H1 (cell line): ENCODE measurements around the gene CNGB1. TPM values are rescaled to one million over a fixed set of nuclear protein-coding genes. Genes with fewer than 3 reads are reported as not detected.
A peak's percentile ranks its signal among the peaks of the same experiment; 100 is the strongest.

ENCODE experiments used
- CTCF ChIA-PET: fragments of 300-600 bp; sonication (Branson Sonifier 250); formaldehyde crosslinking; loops from one replicate; lab custom pipeline; 2021; ENCODE audit not compliant: partially characterized antibody; lab: Charles Lee
- POLR2A ChIA-PET: fragments of 300-600 bp; sonication (Branson Sonifier 250); formaldehyde crosslinking; loops from one replicate; lab custom pipeline; 2021; ENCODE audit warnings: inconsistent platforms; ENCODE audit not compliant: partially characterized antibody; lab: Charles Lee
- DNase-seq, 2 experiments: peaks; one replicate each; pipeline versions ENCODE4 v3.0.0 to v3.0.0-alpha.2; 2010 to 2022; ENCODE audit warnings: low spot score in 2 of 2, low read depth in 1 of 2, mixed read lengths in 1 of 2
- FAIRE-seq: peaks from 2 replicates; lab custom pipeline; 2011; peaks lifted over from hg19 to GRCh38; lab: Jason Lieb, UNC
- H2AFZ ChIP-seq: 2 replicates; pipeline ENCODE4 v1.8.1; 2012; ENCODE audit warnings: low read length, inconsistent platforms
- H2AK5ac ChIP-seq: 2 replicates; pipeline ENCODE4 v1.6.1; 2013; ENCODE audit warnings: low read depth, low read length
- H2BK120ac ChIP-seq: replicated peaks from 2 replicates; pipeline ENCODE3; 2013; ENCODE audit warnings: low read depth, low read length, inconsistent platforms
- H2BK12ac ChIP-seq: 2 replicates; pipeline ENCODE4 v1.6.1; 2013; ENCODE audit warnings: low read depth, low read length
- H2BK15ac ChIP-seq: 2 replicates; pipeline ENCODE4 v1.6.1; 2013; ENCODE audit warnings: low read length
- H2BK20ac ChIP-seq: 2 replicates; pipeline ENCODE4 v1.6.1; 2013; ENCODE audit warnings: low read length
- H2BK5ac ChIP-seq: 2 replicates; pipeline ENCODE4 v1.6.1; 2013; ENCODE audit warnings: low read depth, low read length
- H3K14ac ChIP-seq: 2 replicates; pipeline ENCODE4 v1.6.1; 2013; ENCODE audit warnings: inconsistent platforms; ENCODE audit not compliant: insufficient read length
- H3K18ac ChIP-seq: 2 replicates; pipeline ENCODE4 v1.6.1; 2013; ENCODE audit warnings: low read length; ENCODE audit errors: extremely low read depth
- H3K23ac ChIP-seq: 2 replicates; pipeline ENCODE4 v1.6.1; 2013; ENCODE audit warnings: inconsistent platforms; ENCODE audit not compliant: insufficient read length
- H3K23me2 ChIP-seq: 2 replicates; pipeline ENCODE4 v1.6.1; 2013; ENCODE audit warnings: low read depth, low read length
- H3K27ac ChIP-seq: 2 replicates; pipeline ENCODE4 v1.6.1; 2011; ENCODE audit warnings: low read depth, low read length, inconsistent platforms
- H3K27me3 ChIP-seq, 4 experiments: replicated peaks in 1 of 4; 1 replicate in 1 of 4; 2 replicates in 3 of 4; pipeline versions ENCODE4 v1.6.1 to v1.8.1; 2011 to 2013; ENCODE audit warnings: low read length in 3 of 4, mild to moderate bottlenecking in 3 of 4, inconsistent platforms in 2 of 4, mixed read lengths in 2 of 4, moderate library complexity in 1 of 4; ENCODE audit not compliant: control insufficient read depth in 3 of 4, insufficient read depth in 3 of 4; ENCODE audit errors: extremely low read depth in 1 of 4
- H3K36me3 ChIP-seq, 4 experiments: 2 replicates each; pipeline versions ENCODE4 v1.6.1 to v1.8.1; 2011 to 2013; ENCODE audit warnings: mild to moderate bottlenecking in 4 of 4, low read length in 3 of 4, moderate library complexity in 2 of 4, control low read depth in 1 of 4, inconsistent platforms in 1 of 4; ENCODE audit not compliant: insufficient read depth in 4 of 4, control insufficient read depth in 2 of 4
- H3K4ac ChIP-seq: replicated peaks from 2 replicates; pipeline ENCODE3; 2013; ENCODE audit warnings: low read length, low read depth, mixed read lengths, inconsistent platforms; ENCODE audit not compliant: insufficient read length
- H3K4me1 ChIP-seq, 4 experiments: replicated peaks in 1 of 4; 1 replicate in 1 of 4; 2 replicates in 3 of 4; pipeline versions ENCODE4 v1.6.1 to v1.8.1; 2011 to 2013; ENCODE audit warnings: low read length in 3 of 4, inconsistent platforms in 2 of 4, mixed read lengths in 1 of 4; ENCODE audit not compliant: insufficient read depth in 4 of 4, control insufficient read depth in 3 of 4
- H3K4me2 ChIP-seq, 2 experiments: 2 replicates each; pipeline versions ENCODE4 v1.6.1 to v1.8.1; 2011 to 2013; ENCODE audit warnings: low read depth in 2 of 2, low read length in 2 of 2, control low read depth in 1 of 2, inconsistent platforms in 1 of 2, mild to moderate bottlenecking in 1 of 2; ENCODE audit not compliant: insufficient read depth in 1 of 2
- H3K4me3 ChIP-seq, 4 experiments: fragments of 200-600, 300-600 bp in 1 of 4; sonication (generic), shearing (Covaris generic), sonication (Bioruptor Twin) in 1 of 4; 2 replicates each; pipeline versions ENCODE4 v1.5.1 to v1.8.1; 2011 to 2016; ENCODE audit warnings: low read length in 4 of 4, low read depth in 3 of 4, control low read depth in 2 of 4, inconsistent platforms in 2 of 4, mild to moderate bottlenecking in 2 of 4, mixed read lengths in 1 of 4, moderate library complexity in 1 of 4; ENCODE audit not compliant: insufficient read depth in 2 of 4; ENCODE audit errors: extremely low read depth in 1 of 4
- H3K56ac ChIP-seq: replicated peaks from 2 replicates; pipeline ENCODE3; 2013; ENCODE audit warnings: low read depth, mild to moderate bottlenecking, mixed read lengths, low read length, inconsistent platforms; ENCODE audit not compliant: insufficient read length
- H3K79me1 ChIP-seq: 2 replicates; pipeline ENCODE4 v1.6.1; 2013; ENCODE audit warnings: low read depth, low read length, control low read depth
- H3K79me2 ChIP-seq, 2 experiments: 2 replicates each; pipeline versions ENCODE4 v1.6.1 to v1.8.1; 2012 to 2013; ENCODE audit warnings: low read length in 2 of 2, mild to moderate bottlenecking in 2 of 2, inconsistent platforms in 1 of 2; ENCODE audit not compliant: insufficient read depth in 2 of 2, control insufficient read depth in 1 of 2
- H3K9ac ChIP-seq, 4 experiments: replicated peaks in 1 of 4; 1 replicate in 1 of 4; 2 replicates in 3 of 4; pipeline versions ENCODE4 v1.6.1 to v1.8.1; 2011 to 2013; ENCODE audit warnings: low read depth in 3 of 4, low read length in 3 of 4, control low read depth in 2 of 4, mild to moderate bottlenecking in 2 of 4, moderate library complexity in 2 of 4, inconsistent platforms in 1 of 4; ENCODE audit errors: extremely low read depth in 1 of 4
- H3K9me3 ChIP-seq, 2 experiments: 2 replicates each; pipeline versions ENCODE4 v1.6.1 to v1.8.1; 2012 to 2013; ENCODE audit warnings: mild to moderate bottlenecking in 2 of 2, moderate library complexity in 2 of 2, control low read depth in 1 of 2, inconsistent platforms in 1 of 2, low read depth in 1 of 2, low read length in 1 of 2, mixed read lengths in 1 of 2; ENCODE audit not compliant: insufficient read depth in 2 of 2
- H4K20me1 ChIP-seq, 2 experiments: replicated peaks in 1 of 2; 2 replicates each; pipeline versions ENCODE3 to v1.8.1; 2011 to 2013; ENCODE audit warnings: inconsistent platforms in 2 of 2, low read length in 2 of 2, mild to moderate bottlenecking in 1 of 2; ENCODE audit not compliant: insufficient read depth in 2 of 2, control insufficient read depth in 1 of 2
- H4K5ac ChIP-seq: 2 replicates; pipeline ENCODE4 v1.6.1; 2013; ENCODE audit warnings: low read length, low read depth, mixed read lengths, inconsistent platforms; ENCODE audit not compliant: insufficient read length
- H4K8ac ChIP-seq: 2 replicates; pipeline ENCODE4 v1.8.0; 2013; ENCODE audit warnings: mild to moderate bottlenecking, moderate library complexity, low read length, inconsistent platforms; ENCODE audit not compliant: insufficient read depth; ENCODE audit errors: extremely low read depth
- H4K91ac ChIP-seq: replicated peaks from 2 replicates; pipeline ENCODE3; 2013; ENCODE audit warnings: low read length, mixed read lengths, inconsistent platforms; ENCODE audit not compliant: insufficient read length
- CHD2 ChIP-seq: IDR thresholded peaks from 2 replicates; pipeline ENCODE4 v1.6.1; 2012; ENCODE audit warnings: low read length, improper control_type of control experiment
- EZH2 ChIP-seq: fragments of 200-600 bp; sonication (generic); IDR thresholded peaks from 2 replicates; pipeline ENCODE4 v1.7.1; 2012; ENCODE audit warnings: low read depth, mild to moderate bottlenecking, moderate library complexity, low read length, inconsistent platforms; ENCODE audit not compliant: severe bottlenecking
- JUND ChIP-seq: IDR thresholded peaks from 2 replicates; pipeline ENCODE4 v1.6.1; 2011; ENCODE audit warnings: mild to moderate bottlenecking, improper control_type of control experiment, low read length
- KDM1A ChIP-seq: fragments of 200-600, 300-600 bp; sonication (generic); IDR thresholded peaks from 2 replicates; pipeline ENCODE4 v1.7.1; 2016; ENCODE audit warnings: mild to moderate bottlenecking, low read length, borderline replicate concordance
- KDM5A ChIP-seq: fragments of 200-600 bp; IDR thresholded peaks from 2 replicates; pipeline ENCODE4 v1.7.1; 2012; ENCODE audit warnings: mild to moderate bottlenecking, low read length, inconsistent platforms, mixed read lengths
- PHF8 ChIP-seq: fragments of 200-600 bp; sonication (generic); conservative IDR thresholded peaks from 2 replicates; pipeline ENCODE4 v1.7.1; 2012; ENCODE audit warnings: low read depth, mild to moderate bottlenecking, inconsistent platforms, low read length, moderate library complexity
- POU5F1 ChIP-seq: IDR thresholded peaks from 2 replicates; pipeline ENCODE4 v1.6.1; 2011; ENCODE audit warnings: low read depth, mild to moderate bottlenecking, low read length, moderate library complexity
- RFX5 ChIP-seq: IDR thresholded peaks from 2 replicates; pipeline ENCODE4 v1.6.1; 2011; ENCODE audit warnings: low read depth, low read length, improper control_type of control experiment, borderline replicate concordance
- RXRA ChIP-seq: IDR thresholded peaks from 2 replicates; pipeline ENCODE4 v1.6.1; 2011; ENCODE audit warnings: low read depth, mild to moderate bottlenecking, low read length, moderate library complexity; ENCODE audit not compliant: insufficient read depth
- TCF12 ChIP-seq: IDR thresholded peaks from 2 replicates; pipeline ENCODE4 v1.6.1; 2011; ENCODE audit warnings: low read depth, mild to moderate bottlenecking, low read length
- TEAD4 ChIP-seq: IDR thresholded peaks from 2 replicates; pipeline ENCODE4 v1.6.1; 2012; ENCODE audit warnings: low read depth, low read length, inconsistent platforms, mixed read lengths
- WGBS, 2 experiments: shearing (Covaris generic) in 1 of 2; methylation state at CpG; one replicate each; pipeline versions ENCODE4 v1.1.6 to v1.1.7; 2013 to 2015; ENCODE audit warnings: low lambda C conversion rate in 2 of 2, mixed read lengths in 2 of 2, inconsistent platforms in 1 of 2, low coverage in 1 of 2, missing lambda C conversion rate in 1 of 2; ENCODE audit not compliant: insufficient replicate concordance in 2 of 2, insufficient coverage in 1 of 2, insufficient read length in 1 of 2; ENCODE audit errors: extremely low coverage in 1 of 2, missing lambda C conversion rate in 1 of 2; 5-methylcytosine and 5-hydroxymethylcytosine counted together
- polyA plus RNA-seq, 7 experiments: library from polyadenylated mRNA; depleted of rRNA in 3 of 7; stranded (reverse) in 5 of 7; unstranded in 2 of 7; fragments of >200 nt in 5 of 7; fragments of 200-250 nt in 2 of 7; gene quantifications; 1 replicate in 5 of 7; 2 replicates in 1 of 7; 4 replicates in 1 of 7; pipeline versions ENCODE4 v1.2.1 to v1.2.3, GENCODE V29; 2011 to 2013; ENCODE audit warnings: missing spikeins in 2 of 7, mixed read lengths in 2 of 7
- total RNA-seq: library from RNA; stranded (reverse); fragmentation: NEBNext Ultra II Directional; extraction: Animal tissue kit (Norgen Biotek cat#: 25700); gene quantifications from 2 replicates; pipeline ENCODE4 v1.2.1, GENCODE V29; 2021
- TF ChIP-seq, protein P1 (sequence below): IDR thresholded peaks from 2 replicates; pipeline ENCODE4 v1.6.1; 2012; ENCODE audit warnings: low read length, inconsistent platforms

The CNGB1 gene
- total and polyA plus RNA-seq, 2 of the 8 experiments (the other 6 are each of a cell fraction or from before 2014, with no cell fraction given) = not detected

DNA sequence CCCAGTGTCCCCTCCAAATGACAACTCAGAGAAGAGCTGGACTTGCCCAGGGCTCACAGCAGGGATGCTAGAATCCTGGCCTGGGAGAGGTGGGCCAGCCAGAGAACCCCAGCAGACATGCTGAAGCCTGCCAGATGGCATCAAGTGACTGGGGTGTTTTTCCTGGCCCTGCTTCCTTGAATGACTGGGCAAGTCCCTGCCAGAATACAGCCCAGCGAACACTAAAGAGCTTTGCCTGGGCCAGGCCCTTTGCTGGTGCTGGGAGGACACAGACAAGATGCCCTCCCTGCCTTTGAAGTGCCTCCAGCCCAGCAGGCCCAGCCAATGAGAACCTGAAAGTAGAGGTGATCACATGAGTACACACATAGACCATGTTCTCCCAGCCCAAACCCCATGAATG, 18.0 kb upstream of the CNGB1 start:
- Histone ChIP-seq H3K36me3 (no peaks in the 10 kb centered on the region), H3K23me2 (peaks cover 12% of the 10 kb centered on the region; the same call in 1 of the 2 replicates), H2BK120ac (no peak overlapping the region), H2AK5ac (no peak overlapping the region), H3K27ac (no peak overlapping the region), H2BK15ac (no peak overlapping the region), H3K9me3 (no peaks in the 10 kb centered on the region), H2BK12ac (no peak overlapping the region), H3K9ac (no peak overlapping the region), H3K79me1 (no peaks in the 10 kb centered on the region), H3K4me3 (no peak overlapping the region), H2BK20ac (no peak overlapping the region), H4K20me1 (peaks cover 0 to 1% of the 10 kb centered on the region in 2 experiments), H3K56ac (no peak overlapping the region), H3K14ac (no peak overlapping the region), H4K5ac (no peak overlapping the region), H3K4ac (no peak overlapping the region), H3K27me3 (peaks cover 2 to 27% (median 18%) of the 10 kb centered on the region in 4 experiments), H3K79me2 (no peaks in the 10 kb centered on the region), H2BK5ac (no peak overlapping the region), H3K4me2 (no peak overlapping the region), H2AFZ (no peak overlapping the region), H3K18ac (no peak overlapping the region), H3K23ac (no peak overlapping the region), H4K8ac (no peak overlapping the region), H4K91ac (peak overlapping the region; percentile 23), H3K4me1 (peaks cover 0 to 16% (median 6%) of the 10 kb centered on the region in 4 experiments; a peak in 4 of 7 replicates)
- 83% methylated on average over 1 of the region's 1 CpG; no CpG with 5 or more reads in 1 of the 2 experiments for whole genome bisulfite sequencing, 2 experiments
- TF ChIP-seq KDM1A = no peak
- TF ChIP-seq JUND = no peak
- TF ChIP-seq RXRA = no peak
- TF ChIP-seq, protein P1, sequence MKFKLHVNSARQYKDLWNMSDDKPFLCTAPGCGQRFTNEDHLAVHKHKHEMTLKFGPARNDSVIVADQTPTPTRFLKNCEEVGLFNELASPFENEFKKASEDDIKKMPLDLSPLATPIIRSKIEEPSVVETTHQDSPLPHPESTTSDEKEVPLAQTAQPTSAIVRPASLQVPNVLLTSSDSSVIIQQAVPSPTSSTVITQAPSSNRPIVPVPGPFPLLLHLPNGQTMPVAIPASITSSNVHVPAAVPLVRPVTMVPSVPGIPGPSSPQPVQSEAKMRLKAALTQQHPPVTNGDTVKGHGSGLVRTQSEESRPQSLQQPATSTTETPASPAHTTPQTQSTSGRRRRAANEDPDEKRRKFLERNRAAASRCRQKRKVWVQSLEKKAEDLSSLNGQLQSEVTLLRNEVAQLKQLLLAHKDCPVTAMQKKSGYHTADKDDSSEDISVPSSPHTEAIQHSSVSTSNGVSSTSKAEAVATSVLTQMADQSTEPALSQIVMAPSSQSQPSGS = no peak
- no peak for TF ChIP-seq TCF12
- no peak for TF ChIP-seq KDM5A
- no peak for TF ChIP-seq RFX5
- no peak for TF ChIP-seq POU5F1
- no peak for TF ChIP-seq TEAD4
- TF ChIP-seq CHD2 = no peak
- TF ChIP-seq EZH2 = no peak
- TF ChIP-seq PHF8 = no peak
- POLR2A ChIA-PET = interaction anchor here (1.9 to 2.6 kb wide), 2 partner anchors 8 to 11 kb away, joined by 6 to 7 read pairs; partner anchors contain the start of gene ZNF319
- no peak for FAIRE-seq
- CTCF ChIA-PET = interaction anchor here (1.5 to 26.3 kb wide), 3 partner anchors 16 to 87 kb away, joined by 4 to 305 read pairs (median 6); no protein-coding TSS in a partner anchor
- DNase-seq = no peak
